ENCODE results near the gene INTS6.

Gene INTS6

GRCh38 chr13:51478418-51479198 lies 25.8 kb upstream of the INTS6 start:
- Mint-ChIP-seq H3K27ac (no peak overlapping the region), H3K36me3 (ENCODE audit: low read depth) (no peaks in the 10 kb centered on the region), H3K4me1 (no peaks in the 10 kb centered on the region)

GRCh38 chr13:51477653-51478324 lies 25.0 kb upstream of the INTS6 start:
- H3K4me1 Mint-ChIP-seq, result no peaks in the 10 kb centered on the region

More at GRCh38 chr13:51478418-51479198, 25.8 kb upstream of the INTS6 start:
- Mint-ChIP-seq H3K27me3 (ENCODE audit: low read depth) (no peaks in the 10 kb centered on the region), H3K4me3 (no peak overlapping the region), H3K9me3 (peaks cover 2% of the 10 kb centered on the region)
- TF ChIP-seq CTCF (IDR thresholded peaks at IDR 0.05; ENCODE audit: unreplicated experiment in 3 of 3), result no peak

GRCh38 chr13:51477149-51477548 lies 24.3 kb upstream of the INTS6 start:
- H3K36me3 Mint-ChIP-seq (ENCODE audit: low read depth), result no peaks in the 10 kb centered on the region
- no peak overlapping the region for H3K4me3 Mint-ChIP-seq
- H3K27ac Mint-ChIP-seq, result no peak overlapping the region
- H3K27me3 Mint-ChIP-seq (ENCODE audit: low read depth), result no peaks in the 10 kb centered on the region
- TF ChIP-seq CTCF (IDR thresholded peaks at IDR 0.05; ENCODE audit: unreplicated experiment in 3 of 3), result no peak
- no peaks in the 10 kb centered on the region for H3K4me1 Mint-ChIP-seq
- H3K9me3 Mint-ChIP-seq, result no peaks in the 10 kb centered on the region

More at GRCh38 chr13:51477653-51478324, 25.0 kb upstream of the INTS6 start:
- H3K4me3 Mint-ChIP-seq, result no peak overlapping the region
- H3K27me3 Mint-ChIP-seq (ENCODE audit: low read depth), result no peaks in the 10 kb centered on the region
- no peak overlapping the region for H3K27ac Mint-ChIP-seq
- H3K36me3 Mint-ChIP-seq (ENCODE audit: low read depth), result no peaks in the 10 kb centered on the region
- no peak for TF ChIP-seq CTCF (IDR thresholded peaks at IDR 0.05; ENCODE audit: unreplicated experiment in 3 of 3)
- H3K9me3 Mint-ChIP-seq, result no peaks in the 10 kb centered on the region

GRCh38 chr13:51475727-51476501 lies 23.1 kb upstream of the INTS6 start:
- Mint-ChIP-seq H3K9me3 (no peaks in the 10 kb centered on the region), H3K27ac (no peak overlapping the region), H3K4me3 (no peak overlapping the region), H3K36me3 (ENCODE audit: low read depth) (no peaks in the 10 kb centered on the region), H3K27me3 (ENCODE audit: low read depth) (no peaks in the 10 kb centered on the region), H3K4me1 (no peaks in the 10 kb centered on the region)
- TF ChIP-seq CTCF (IDR thresholded peaks at IDR 0.05; ENCODE audit: unreplicated experiment in 3 of 3), result no peak

GRCh38 chr13:51469790-51470189 lies 17.0 kb upstream of the INTS6 start:
- no peaks in the 10 kb centered on the region for H3K4me1 Mint-ChIP-seq
- no peaks in the 10 kb centered on the region for H3K27me3 Mint-ChIP-seq (ENCODE audit: low read depth)
- H3K36me3 Mint-ChIP-seq (ENCODE audit: low read depth), result no peaks in the 10 kb centered on the region
- no peak overlapping the region for H3K27ac Mint-ChIP-seq
- H3K4me3 Mint-ChIP-seq, result no peak overlapping the region
- no peak for TF ChIP-seq CTCF (IDR thresholded peaks at IDR 0.05; ENCODE audit: unreplicated experiment in 3 of 3)
- H3K9me3 Mint-ChIP-seq, result no peaks in the 10 kb centered on the region
